ENCODE measurements around the gene ZNF668. TPM values are rescaled to one million over a fixed set of nuclear protein-coding genes. Genes with fewer than 3 reads are reported as not detected.

The ZNF668 gene
- total RNA-seq, 3 donors from 2014 or later (not counting 1 experiment from before 2014, with no cell fraction given) = 11.0 to 27.4 (median 22.6) TPM

DNA sequence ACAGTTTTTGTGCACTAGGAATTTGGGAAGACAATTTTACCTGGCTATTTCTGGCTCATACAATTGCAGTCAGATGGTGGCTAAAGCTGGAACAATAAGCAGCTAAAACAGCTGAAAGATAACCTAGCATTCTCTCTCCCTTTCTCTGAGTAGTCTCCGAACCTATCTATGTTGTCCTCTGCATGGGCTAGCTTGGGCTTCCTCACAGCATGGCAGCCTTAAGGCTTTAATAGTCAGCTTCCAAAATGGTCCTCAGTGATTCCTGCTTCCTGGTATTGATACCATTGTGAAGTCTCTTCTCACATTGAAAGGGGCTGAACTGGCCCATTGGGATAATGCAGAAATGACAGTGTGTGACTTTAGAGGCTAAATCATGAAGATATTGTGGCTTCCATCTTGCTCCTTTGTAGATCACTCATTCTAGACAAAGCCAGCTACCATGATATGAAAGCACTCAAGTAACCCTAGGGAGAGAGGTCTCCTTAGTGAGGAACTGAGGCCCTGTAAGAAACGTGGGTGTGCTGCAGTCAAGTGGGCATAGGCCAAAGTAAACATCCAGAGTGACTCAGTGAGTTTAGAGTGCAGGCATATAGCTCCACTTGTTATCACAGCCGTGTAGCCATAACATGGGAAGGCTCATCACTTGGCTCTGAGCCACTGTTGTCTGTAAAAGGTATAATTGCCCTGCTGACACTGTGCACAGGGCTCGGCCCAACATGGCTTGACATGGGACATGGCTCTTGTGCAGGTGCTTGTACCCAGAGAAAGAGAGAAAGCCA is 26.0 kb upstream of the ZNF668 start:
- Histone ChIP-seq H3K4me3 (ENCODE audit: low read length) (no peak overlapping the region), H3K9me3 (ENCODE audit: control insufficient read depth, insufficient read depth, low read length) (no peaks in the 10 kb centered on the region), H3K4me1 (ENCODE audit: control insufficient read depth, insufficient read depth, low read length) (peaks cover 11% of the 10 kb centered on the region), H3K27ac (ENCODE audit: low read length) (no peak overlapping the region), H3K36me3 (ENCODE audit: control insufficient read depth, insufficient read depth, low read length) (no peaks in the 10 kb centered on the region), H3K27me3 (ENCODE audit: control insufficient read depth, insufficient read depth, low read length) (no peaks in the 10 kb centered on the region)
- TF ChIP-seq, protein P1, sequence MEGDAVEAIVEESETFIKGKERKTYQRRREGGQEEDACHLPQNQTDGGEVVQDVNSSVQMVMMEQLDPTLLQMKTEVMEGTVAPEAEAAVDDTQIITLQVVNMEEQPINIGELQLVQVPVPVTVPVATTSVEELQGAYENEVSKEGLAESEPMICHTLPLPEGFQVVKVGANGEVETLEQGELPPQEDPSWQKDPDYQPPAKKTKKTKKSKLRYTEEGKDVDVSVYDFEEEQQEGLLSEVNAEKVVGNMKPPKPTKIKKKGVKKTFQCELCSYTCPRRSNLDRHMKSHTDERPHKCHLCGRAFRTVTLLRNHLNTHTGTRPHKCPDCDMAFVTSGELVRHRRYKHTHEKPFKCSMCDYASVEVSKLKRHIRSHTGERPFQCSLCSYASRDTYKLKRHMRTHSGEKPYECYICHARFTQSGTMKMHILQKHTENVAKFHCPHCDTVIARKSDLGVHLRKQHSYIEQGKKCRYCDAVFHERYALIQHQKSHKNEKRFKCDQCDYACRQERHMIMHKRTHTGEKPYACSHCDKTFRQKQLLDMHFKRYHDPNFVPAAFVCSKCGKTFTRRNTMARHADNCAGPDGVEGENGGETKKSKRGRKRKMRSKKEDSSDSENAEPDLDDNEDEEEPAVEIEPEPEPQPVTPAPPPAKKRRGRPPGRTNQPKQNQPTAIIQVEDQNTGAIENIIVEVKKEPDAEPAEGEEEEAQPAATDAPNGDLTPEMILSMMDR (IDR thresholded peaks at IDR 0.05) = no peak
- DNase-seq (no peak), ATAC-seq (no peak)
- intact Hi-C loops (cut with micrococcal nuclease) = no loop called here
- Mint-ChIP-seq H3K36me3 (no peaks in the 10 kb centered on the region), H3K9me3 (no peaks in the 10 kb centered on the region), H3K27ac (no peak overlapping the region), H3K4me3 (no peak overlapping the region), H3K4me1 (peaks cover 10% of the 10 kb centered on the region in 2 donors), H3K27me3 (ENCODE audit: low read depth in 2 of 2) (no peaks in the 10 kb centered on the region)
- 87% methylated on average over 4 of the region's 4 CpGs for WGBS (ENCODE audit: insufficient coverage)

DNA sequence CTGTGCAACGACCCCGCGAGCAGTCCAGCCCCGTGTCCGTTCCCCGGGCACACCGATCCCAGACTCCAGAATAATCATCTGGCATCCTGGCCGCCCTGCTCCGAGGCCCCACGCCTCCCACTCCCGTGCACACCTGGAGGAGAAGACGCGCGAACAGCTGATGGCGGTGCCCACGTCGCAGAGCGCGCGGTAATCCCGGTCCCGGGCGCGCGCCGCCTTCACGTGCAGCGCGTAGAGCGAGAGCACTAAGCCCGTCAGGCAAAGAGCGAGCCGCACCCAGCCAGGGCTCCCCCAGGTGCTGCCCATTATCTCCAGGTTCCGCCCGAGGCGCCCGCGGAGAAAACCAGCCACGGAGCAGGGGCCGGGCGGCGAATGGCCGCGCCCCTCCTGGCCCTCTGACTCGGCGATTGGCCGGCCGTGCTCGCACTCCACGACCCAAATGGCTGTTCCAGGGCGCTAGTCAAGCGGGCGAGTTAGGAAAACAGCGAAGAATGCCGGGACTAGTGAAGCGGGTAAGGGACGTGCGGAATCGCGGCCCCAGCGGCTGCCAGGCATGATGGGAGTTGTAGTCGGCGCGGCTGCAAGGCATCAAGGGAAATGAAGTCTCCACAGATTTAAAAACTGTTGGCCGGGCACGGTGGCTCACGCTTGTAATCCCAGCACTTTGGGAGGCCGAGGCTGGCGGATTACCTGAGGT is 20.5 kb upstream of the ZNF668 start, which contains the start of gene VKORC1:
Gene VKORC1 (minus strand): TSS at position 374 of the 697 bp plus-strand sequence. CDS start 68 bp downstream, at position 306.
- peak within 1 kb of the TSS; percentile 87 for H3K4me3 Mint-ChIP-seq
- Histone ChIP-seq H3K27ac (ENCODE audit: low read length) (peak within 1 kb of the TSS; percentile 67), H3K4me3 (ENCODE audit: low read length) (peak within 1 kb of the TSS; percentile 87)

DNA sequence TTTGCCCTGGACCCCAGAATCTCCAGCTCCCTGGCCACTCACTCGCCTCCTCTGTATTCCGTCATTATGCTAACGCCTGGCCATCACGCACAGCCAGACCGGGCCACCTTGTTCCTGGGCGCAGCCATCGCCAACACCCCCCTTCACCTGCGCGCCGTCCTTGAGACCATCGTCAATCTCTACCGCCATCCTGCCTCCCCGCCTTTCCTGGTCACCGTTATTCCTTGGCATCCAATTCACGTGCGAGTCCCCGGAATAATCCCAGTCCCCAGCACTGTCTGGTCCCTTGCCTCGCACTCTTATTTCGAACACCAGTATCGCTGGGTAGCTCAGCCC is 20.0 kb upstream of the ZNF668 start:
- Mint-ChIP-seq H3K27ac (peak overlapping the region; percentile 84 to 90), H3K4me3 (peak overlapping the region; percentile 87), H3K9me3 (no peaks in the 10 kb centered on the region), H3K4me1 (peaks cover 22 to 24% of the 10 kb centered on the region in 2 donors), H3K36me3 (no peaks in the 10 kb centered on the region), H3K27me3 (ENCODE audit: low read depth in 2 of 2) (no peaks in the 10 kb centered on the region)
- DNase-seq (no peak), ATAC-seq (peak in 2 of 3 donors; percentile 2 to 4)
- H3K27ac ChIP-seq (ENCODE audit: low read length) = no peak overlapping the region
- H3K36me3 ChIP-seq (ENCODE audit: control insufficient read depth, insufficient read depth, low read length) = peaks cover 12% of the 10 kb centered on the region
- TF ChIP-seq, protein P1 (IDR thresholded peaks at IDR 0.05) = no peak
- no peaks in the 10 kb centered on the region for H3K27me3 ChIP-seq (ENCODE audit: control insufficient read depth, insufficient read depth, low read length)
- intact Hi-C loops (cut with micrococcal nuclease) = loop anchor here (5.0 kb wide), 1 partner anchor 62 kb away; the partner anchor contains the start of gene STX4
- H3K4me3 ChIP-seq (ENCODE audit: low read length) = peak overlapping the region; percentile 87
- 3% methylated on average over 20 of the region's 20 CpGs for WGBS (ENCODE audit: insufficient coverage)
- H3K9me3 ChIP-seq (ENCODE audit: control insufficient read depth, insufficient read depth, low read length) = no peaks in the 10 kb centered on the region
- peaks cover 26% of the 10 kb centered on the region for H3K4me1 ChIP-seq (ENCODE audit: control insufficient read depth, insufficient read depth, low read length)

More for the DNA sequence above, 20.5 kb upstream of the ZNF668 start, which contains the start of gene VKORC1:
- Histone ChIP-seq H3K36me3 (ENCODE audit: control insufficient read depth, insufficient read depth, low read length) (peaks cover 10% of the 10 kb centered on the region), H3K4me1 (ENCODE audit: control insufficient read depth, insufficient read depth, low read length) (peaks cover 26% of the 10 kb centered on the region), H3K27me3 (ENCODE audit: control insufficient read depth, insufficient read depth, low read length) (no peaks in the 10 kb centered on the region), H3K9me3 (ENCODE audit: control insufficient read depth, insufficient read depth, low read length) (no peaks in the 10 kb centered on the region)
- TF ChIP-seq, protein P1 (IDR thresholded peaks at IDR 0.05) = no peak
- Mint-ChIP-seq H3K27ac (peak within 1 kb of the TSS; percentile 84 to 90), H3K4me1 (peaks cover 22 to 24% of the 10 kb centered on the region in 2 donors), H3K9me3 (no peaks in the 10 kb centered on the region), H3K27me3 (ENCODE audit: low read depth in 2 of 2) (no peaks in the 10 kb centered on the region), H3K36me3 (no peaks in the 10 kb centered on the region)
- WGBS (ENCODE audit: insufficient coverage) = under 1% methylated on average over 69 of the region's 69 CpGs
- intact Hi-C loops (cut with micrococcal nuclease) = loop anchor here (1.0 to 5.0 kb wide), 3 partner anchors 20 to 109 kb away; partner anchors contain the start of genes HSD3B7, STX4, ZNF646 and ZNF668
- ATAC-seq = peak; percentile 78 to 89 (median 82)
- peak; percentile 69 to 93 for DNase-seq
